H1 (cell line): Measurements from ENCODE around the gene RAD50. TPM values are rescaled to one million over a fixed set of nuclear protein-coding genes. Genes with fewer than 3 reads are reported as not detected.

Source experiments
- BCL11A ChIP-seq, 2 experiments: IDR thresholded peaks; one replicate each; pipeline ENCODE4 v1.6.1; 2011; ENCODE audit warnings: low read depth in 2 of 2, low read length in 2 of 2, mild to moderate bottlenecking in 2 of 2
- EZH2 ChIP-seq: fragments of 200-600 bp; sonication (generic); IDR thresholded peaks from 2 replicates; pipeline ENCODE4 v1.7.1; 2012; ENCODE audit warnings: low read depth, mild to moderate bottlenecking, moderate library complexity, low read length, inconsistent platforms; ENCODE audit not compliant: severe bottlenecking
- polyA plus RNA-seq, 7 experiments: library from polyadenylated mRNA; depleted of rRNA in 3 of 7; stranded (reverse) in 5 of 7; unstranded in 2 of 7; fragments of >200 nt in 5 of 7; fragments of 200-250 nt in 2 of 7; gene quantifications; 1 replicate in 5 of 7; 2 replicates in 1 of 7; 4 replicates in 1 of 7; pipeline versions ENCODE4 v1.2.1 to v1.2.3, GENCODE V29; 2011 to 2013; ENCODE audit warnings: missing spikeins in 2 of 7, mixed read lengths in 2 of 7
- total RNA-seq: library from RNA; stranded (reverse); fragmentation: NEBNext Ultra II Directional; extraction: Animal tissue kit (Norgen Biotek cat#: 25700); gene quantifications from 2 replicates; pipeline ENCODE4 v1.2.1, GENCODE V29; 2021

RAD50 gene
- total and polyA plus RNA-seq, 2 of the 8 experiments (the other 6 are each of a cell fraction or from before 2014, with no cell fraction given): 10.1 to 39.4 TPM

DNA sequence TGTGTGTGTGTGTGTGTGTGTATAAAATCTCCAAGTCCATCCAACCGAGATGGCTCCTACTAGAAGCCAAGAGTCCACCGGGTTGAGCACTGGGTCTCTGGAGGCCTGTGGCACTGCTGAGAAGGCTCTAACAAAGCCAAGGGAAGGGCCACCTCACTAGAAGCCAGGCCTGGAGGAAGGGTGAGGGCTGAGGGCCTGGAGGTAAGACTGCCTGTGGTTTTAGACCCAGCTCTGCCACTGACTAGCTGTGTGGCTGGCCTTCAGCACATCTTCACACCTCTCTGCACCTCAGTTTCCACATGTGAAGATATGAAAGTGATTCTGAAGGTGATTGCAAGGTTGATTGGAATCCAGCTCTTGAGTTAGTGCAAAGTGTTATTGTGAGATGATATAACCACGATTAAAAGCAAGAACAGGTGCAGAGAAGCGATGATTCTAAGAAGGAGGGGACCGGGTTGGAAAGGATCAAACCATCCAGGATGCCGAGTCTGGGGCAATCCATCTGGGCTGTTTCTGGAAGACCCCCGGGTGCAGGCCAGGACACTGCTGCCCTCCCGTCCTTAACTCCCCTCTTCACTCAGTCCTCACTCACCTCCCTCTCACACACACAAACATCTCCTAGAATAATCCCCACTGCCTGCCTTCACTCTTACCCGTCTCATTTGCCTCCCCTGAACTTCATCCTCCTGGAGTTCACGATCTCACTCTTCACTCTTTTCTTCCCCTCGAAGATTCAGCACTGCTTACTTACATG, 119.3 kb downstream of the RAD50 start (continued):
- no peak for TF ChIP-seq EZH2
- TF ChIP-seq BCL11A (IDR thresholded peaks at IDR 0.05; ENCODE audit: low read depth in 2 of 2, low read length in 2 of 2): no peak
